T follicular helper cell (primary cell): ENCODE measurements around the gene TCERG1L.
"Not testable (repeated sequence)": the region's sequence is repeated elsewhere in the genome, so short reads cannot be mapped to it uniquely, and the experiment has no call there.

Source experiments
- DNase-seq: peaks from one replicate; pipeline ENCODE4 v3.0.0-alpha.2; 2020; ENCODE audit warnings: low read depth

TCERG1L gene

DNA sequence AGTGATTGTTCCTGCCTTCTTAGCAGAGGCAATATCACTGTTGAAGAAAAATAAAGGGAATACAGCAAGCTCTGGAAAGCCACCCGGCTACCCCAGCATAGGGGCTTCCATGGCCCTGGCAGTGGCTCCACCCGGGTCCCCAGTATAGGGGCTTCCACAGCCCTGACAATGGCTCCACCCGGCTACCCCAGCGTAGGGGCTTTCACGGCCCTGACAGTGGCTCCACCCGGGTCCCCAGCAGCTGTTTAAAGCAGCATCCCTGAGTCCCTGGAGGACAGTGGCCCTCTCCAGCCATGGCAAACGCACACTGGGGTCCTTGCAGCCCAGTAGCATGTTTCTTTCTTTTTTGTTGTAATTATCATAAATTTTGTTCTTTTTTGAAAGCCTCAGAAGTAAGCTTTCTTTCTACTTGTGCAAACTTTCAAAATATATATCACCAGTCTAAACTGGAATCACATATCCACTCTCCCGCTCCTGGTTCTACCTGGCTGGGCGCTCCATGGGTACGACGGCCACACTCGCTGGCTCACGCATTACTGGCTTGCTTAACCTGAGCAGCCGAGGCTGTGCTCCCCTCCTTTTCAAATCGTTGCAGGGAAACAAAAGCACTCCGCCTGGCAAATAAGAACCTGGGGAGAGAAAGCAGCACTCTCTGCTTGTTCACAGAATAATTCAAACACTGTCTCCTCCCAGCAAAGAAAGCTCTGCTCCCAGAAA is 62.1 kb downstream of the TCERG1L start:
- no peak for DNase-seq

DNA sequence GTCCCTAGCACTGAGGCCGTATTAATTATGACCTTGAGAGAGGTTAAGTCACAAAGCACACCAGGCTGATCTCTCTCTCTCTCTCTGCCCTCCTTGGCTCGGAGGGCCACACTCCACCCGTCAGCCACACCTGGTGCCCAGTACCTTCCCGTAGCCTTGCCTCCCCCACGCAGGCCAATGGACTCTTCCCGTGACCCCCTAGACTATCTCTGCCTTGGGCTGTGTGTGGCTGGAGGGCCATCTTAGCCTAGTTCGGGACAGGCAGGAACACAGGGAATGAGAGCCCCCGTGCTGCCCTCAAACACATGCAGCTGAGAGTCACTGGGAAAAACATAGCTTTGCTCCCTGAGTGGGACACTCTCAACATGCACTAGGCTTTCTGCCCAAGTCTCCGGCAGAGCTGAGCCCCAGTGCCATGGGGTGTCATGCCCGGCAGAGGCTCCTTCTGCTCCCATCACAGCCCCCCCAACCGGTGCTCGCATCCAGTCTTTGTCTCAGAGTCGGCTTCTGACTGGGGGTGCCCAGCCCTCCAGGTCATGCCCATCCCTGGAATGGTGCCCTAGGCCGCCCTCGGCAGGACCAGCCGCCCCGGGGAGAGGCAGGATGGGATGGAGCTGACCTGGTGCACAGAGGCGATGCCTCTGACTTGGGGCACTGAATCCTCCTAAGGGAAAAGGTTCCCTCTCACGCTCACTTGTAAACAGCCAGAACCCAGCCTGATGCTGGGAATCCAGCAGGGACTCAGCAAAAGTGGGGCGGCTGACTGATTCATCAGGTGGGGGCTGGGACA is 63.0 kb downstream of the TCERG1L start:
- no peak for DNase-seq

DNA sequence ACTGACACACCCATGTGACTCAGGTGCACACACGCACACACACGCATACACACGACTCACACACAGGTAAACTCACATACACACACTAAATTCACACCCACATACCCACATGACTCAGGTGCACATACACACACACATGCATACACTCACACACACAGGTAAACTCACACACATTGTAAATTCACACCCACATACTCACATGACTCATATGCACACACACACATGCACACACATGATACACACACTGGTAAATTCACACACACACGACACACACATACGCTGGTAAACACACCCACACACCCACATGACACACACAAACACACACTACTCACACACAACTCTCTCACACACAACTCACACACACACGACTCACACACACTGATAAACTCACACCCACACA is 63.6 kb downstream of the TCERG1L start:
- DNase-seq, result no peak

DNA sequence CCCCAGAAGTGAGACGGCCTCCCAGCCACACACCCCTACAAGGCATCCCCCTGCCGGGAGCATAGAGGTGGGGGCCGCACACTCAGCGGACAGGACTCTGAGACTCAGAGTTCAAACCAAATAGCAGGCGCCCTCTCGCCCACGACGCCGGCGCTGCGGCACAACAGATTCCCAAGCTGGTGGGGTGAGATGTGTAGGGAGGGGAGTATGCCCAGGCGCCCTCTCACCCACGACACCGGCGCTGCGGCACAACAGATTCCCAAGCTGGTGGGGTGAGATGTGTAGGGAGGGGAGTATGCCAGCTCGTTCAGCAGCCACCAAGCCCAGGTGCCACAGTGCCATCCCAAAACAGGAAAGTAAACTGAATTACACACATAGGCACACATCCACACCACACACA is 64.7 kb downstream of the TCERG1L start:
- no peak for DNase-seq

DNA sequence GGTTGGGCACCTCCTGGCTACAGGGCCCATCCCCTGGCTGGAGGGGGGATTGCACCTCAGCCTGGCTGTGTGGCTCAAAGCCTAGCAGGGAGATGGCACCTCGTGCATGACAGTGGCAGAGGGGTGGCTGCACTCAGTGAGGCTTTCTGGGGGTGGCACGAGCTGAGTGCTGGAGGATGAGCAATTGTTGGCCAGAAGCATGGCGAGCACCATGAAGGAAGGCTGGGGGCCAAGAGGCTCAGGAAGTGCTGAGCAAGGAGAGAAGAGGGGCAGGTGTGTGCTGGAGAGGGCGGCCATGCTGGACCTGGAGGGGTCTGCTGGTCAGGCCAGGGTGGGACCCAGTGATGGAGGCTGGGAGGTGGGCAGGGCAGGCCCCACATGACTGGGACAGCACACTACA is 65.4 kb downstream of the TCERG1L start:
- DNase-seq, result no peak

DNA sequence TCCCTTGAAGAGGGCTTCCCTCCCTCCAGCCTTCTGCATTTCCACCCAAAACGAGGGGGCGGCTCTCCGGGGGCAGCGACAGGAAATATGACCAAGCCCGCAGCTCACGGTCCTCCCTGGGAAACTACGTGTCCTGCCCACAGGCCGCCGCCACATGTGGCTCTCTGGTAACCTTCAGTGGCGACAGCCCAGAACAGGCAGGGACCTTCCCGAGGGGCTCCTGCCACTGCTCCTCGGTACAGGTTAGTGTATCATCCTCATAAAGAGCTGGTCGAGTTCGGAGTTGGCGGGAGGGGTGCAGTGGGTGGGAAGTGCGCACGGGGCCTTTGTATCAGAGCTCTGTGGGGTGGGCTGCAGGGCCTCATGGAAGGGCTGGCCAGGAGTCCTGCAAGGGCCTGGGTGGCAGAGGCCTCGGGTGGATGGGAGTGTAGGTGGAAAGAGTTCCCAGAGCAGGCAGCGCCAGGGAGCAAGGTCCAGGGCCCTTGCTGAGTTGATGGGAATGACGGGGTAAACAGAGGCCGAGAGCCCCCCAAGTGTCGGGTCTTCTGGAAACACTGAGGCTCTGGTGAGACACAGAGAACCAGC is 66.0 kb downstream of the TCERG1L start:
- no peak for DNase-seq

DNA sequence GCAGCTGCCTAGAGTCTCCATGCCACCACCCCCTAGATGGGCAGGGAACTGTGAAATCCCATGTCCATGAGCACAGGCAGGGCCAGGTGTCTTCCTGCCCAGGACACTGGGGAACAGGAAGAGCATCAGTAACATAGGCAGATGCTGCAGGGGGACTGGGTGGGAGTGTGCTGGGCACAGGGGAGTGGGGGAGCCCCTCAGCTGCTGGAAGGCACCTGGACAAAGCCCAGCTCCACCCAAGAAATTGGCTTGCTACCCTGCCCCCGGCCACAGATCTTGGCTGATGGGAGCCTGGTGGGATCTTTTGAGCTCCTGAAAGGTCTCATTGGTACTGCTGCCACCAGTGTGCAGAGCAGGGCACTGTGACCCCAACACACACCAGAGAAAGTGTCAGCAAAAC is 66.7 kb downstream of the TCERG1L start:
- DNase-seq, result no peak

DNA sequence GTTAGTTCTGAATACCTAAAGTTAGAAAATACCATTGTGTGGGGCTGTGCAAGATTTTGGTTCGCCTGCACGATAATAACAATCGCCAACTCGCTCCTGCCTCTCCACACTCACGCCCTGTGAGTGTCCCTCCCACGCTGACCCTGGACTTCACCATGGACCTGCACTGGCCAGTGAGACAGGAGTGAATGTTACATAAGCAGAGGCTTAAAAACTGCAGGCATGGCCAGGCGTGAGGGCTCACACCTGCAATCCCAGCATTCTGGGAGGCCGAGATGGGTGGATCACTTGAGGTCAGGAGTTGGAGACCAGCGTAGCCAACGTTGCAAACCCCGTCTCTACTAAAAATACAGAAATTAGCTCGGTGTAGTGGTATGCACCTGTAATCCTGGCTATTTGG is 68.4 kb downstream of the TCERG1L start:
- no peak for DNase-seq

DNA sequence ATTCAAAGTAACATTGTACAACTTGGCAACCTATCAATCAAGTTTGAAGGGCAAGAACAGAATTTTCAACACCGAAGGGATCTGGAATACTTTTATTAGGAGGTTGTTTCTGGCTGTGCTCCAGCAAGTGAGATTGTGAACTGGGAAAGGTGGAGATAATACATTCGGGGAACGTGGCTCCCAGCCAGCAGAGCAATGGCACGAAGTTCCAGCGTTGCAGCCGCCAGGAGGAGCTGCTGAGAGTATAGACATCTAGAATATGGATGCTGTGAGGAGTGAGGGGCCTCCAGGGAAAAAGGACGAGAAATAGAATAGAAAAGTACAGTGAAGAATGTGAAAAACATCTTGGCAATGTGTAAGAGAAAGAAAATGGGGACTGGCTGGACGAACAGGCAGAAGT is 69.5 kb downstream of the TCERG1L start:
- DNase-seq, result no peak

DNA sequence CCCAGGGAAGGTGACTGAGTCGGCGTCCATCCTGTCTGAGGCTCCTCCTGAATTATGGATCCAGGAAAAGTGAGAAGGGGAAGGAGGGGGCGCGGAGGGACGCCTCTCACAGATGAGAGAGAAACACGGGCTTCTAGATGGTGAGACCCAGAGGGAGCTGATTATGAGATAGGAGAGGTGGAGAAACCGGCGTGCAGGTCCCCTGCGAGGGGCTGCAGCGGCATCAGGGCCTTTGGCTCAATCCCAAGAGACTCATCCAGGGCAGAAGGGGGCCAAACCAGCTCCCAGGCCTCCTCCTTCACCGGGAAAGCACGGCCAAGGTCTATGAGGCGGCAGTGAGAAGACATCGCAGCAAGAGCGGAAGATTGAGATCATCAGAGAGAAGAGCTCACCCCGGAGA is 70.8 kb downstream of the TCERG1L start:
- no peak for DNase-seq

DNA sequence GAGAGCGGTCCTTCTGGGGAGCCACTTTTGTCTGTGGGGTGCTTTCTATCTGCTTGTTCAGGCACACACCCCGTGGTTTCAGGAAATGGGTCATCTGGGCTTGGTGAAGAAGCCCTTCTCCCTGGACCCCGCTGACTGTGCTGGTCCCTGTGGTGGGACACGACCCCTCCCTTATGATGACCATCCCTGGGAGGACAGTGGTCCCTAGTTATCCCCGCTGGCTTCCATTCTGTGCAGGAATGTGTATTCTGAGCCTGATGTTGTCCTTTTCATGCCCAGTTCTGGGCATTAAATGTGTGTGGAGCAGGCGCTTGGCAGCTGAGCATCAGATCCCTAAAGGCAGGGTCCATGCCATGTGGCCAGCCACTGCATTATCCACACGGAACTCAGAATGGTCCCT is 71.6 kb downstream of the TCERG1L start:
- DNase-seq, result no peak

DNA sequence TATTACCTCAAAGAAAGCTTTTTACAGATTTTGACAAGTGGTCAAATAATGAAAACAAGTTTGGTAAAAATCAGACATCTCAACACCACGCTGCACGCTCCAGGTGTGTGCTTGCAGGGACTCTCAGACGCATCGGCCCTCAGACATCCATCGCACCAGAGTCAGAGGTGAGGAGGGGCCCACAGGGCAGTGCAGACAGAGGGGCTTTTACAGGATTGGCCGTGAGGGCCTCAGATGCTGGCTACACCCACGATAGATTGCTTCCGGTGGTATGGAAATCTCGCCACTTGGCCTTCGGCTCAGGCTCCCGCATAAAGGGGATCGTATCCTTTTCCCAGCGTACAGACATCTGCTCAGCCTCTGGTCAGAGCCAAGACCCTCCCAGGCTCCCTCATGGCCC is 72.1 kb downstream of the TCERG1L start:
- DNase-seq, result no peak

DNA sequence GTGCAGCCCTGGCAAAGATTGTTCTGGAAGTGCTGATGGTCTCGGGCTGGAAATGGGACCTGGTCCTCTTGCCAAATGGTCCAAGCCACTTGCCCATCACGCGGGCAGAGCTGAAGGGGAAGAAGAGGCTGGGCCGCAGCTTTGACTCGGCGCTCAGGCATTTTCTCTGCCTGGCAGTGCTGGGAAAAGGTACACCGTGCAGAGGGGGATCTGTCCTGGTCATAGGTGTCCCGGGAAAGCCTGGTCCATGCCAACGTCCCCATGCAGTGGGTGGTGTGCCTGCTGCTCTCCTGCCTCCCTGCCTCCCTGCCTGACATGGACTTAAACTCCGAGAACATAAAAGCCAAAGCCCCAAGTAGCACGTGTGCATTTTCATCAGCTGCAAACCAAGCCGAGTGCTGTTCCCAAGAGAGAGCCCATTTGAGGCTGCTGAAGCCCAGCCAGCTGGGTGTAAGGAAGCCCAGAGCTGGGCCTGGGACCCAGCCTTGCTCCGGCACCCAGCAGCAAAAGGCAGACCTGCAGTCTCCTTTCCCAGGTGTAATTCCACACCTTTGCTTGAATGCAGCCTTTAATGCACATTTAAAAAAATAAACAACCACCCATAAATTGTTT is 72.7 kb downstream of the TCERG1L start:
- no peak for DNase-seq

DNA sequence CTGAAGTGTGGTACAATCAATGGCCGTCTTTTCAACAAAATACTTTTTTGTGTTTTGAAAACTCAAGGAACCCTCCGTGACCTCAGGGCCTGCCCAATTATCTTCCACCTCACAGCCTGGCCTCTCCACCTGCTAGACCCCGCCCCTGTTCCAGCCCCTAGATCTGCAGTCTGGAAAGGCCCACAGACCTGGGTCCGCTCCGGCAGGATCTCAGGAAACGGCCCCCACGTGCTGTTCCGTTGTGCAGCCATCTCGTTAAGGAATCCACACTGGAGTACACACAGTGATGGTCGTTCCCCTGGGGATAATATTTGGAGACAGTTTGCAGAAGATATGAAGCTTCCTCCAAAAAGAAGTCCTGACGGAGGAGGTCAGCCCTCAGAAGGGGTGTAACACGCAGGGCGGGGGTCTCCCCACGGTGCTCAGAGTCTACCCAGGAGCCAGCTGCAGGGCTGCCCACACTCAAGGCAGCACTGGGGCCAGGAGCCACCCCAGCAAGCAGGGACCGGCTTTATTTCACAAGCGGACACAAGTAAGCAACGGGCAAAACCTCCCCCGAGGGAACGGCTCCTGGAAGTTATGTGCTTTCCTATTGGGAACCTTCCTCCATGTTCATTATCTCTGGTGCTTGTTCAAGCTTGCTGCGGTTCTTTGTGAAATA is 73.4 kb downstream of the TCERG1L start:
- DNase-seq, result no peak

DNA sequence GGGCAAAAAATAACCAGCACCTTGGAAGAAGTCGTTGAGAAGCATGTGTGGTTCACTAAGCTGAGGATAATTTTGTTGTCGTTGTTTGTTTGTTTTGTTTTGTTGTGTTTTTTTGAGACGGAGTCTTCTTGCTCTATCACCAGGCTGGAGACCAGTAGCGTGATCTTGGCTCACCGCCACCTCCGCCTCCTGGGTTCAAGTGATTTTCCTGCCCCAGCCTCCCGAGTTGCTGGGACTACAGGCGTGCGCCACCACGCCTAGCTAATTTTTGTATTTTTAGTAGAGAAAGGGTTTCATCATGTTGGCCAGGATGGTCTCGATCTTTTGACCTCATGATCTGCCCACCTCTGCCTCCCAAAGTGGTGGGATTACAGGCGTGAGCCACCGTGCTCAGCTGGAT is 76.9 kb downstream of the TCERG1L start:
- not testable (repeated sequence) for DNase-seq

DNA sequence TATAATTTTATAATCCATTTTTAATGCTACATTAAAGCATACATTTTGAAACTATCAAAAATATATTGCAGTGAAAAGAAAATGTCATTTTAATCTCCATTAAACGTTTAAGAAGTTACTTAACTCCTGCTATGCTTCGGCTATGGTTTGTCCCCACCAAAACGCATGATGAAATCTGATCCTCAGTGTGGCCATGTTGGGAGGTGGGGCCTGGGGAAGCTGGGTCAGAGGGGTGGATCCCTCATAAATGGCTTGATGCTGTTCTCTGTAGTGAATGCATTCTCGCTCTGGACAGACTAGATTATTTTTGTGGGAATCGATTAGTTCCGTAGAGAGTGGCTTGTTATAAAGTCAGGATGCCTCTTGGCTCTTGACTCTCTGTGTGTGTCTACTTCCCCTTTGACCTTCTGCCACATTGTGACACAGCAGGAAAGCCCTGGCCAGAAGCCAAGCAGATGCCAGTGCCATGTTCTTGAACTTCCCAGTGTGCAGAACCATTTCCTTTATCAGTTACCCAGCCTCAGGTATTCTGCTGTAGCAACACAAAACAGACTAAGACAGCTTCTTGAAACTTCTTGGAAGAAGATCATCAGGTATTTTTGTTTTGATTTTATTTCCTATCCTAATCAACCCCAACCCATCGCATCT is 77.8 kb downstream of the TCERG1L start:
- DNase-seq, result no peak

DNA sequence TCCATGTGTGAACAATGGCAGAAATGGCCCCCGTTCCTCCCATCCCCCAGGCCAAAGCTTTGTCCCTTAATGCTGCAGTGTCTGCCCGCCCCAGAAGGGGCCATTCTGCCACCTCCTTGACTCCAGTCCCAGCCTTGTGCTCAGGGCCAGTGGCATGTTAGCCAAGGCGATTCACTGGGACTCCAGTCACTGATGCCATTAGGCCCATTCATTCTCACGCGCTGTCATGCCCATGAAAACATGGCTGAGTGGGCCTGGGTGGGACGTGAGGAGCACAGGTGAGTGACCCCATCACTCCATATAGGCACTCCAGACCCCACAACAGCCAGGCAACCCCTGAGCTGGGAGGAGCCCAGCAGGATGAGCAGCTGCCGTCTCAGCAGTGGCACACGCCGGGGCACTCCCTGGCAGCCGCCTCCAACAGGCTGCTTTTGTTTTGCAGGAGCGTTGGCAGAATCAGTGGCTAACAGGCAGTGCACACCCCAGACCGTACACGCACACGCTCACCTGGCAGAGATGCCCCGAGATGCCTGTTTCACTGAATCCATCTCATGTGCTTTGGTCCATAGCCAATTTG is 79.5 kb downstream of the TCERG1L start:
- DNase-seq, result no peak

DNA sequence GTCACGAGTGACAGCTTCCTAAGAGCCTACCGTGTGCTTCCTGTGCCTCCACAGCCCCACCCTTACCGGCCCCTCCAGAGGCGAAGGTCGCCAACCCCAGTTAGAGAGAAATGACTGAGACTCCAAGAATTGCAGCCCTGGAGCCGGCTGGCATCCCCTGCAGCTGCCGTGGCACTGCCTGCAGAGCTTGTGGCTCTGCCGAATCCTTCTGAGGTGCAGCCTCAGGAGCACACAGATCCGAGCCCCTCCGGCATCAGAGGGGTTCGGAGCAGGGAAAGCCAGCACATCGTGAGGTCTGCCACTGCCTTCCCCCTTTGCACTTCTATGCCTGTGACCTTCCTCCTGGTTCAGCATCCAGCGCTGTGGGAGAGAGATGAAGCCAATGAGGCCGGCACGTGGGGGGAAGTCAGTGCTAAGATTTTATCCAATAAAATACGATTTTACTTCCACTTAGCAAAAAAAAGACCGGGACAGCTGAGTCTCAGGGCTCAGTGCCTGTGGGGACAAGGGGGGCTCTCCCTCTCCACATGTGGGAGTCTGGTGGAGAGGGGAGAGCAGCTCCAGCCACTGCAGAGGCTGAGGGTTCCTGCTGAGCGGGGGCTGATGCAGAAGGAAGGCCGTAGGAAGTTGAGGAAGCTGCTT is 80.1 kb downstream of the TCERG1L start:
- no peak for DNase-seq

DNA sequence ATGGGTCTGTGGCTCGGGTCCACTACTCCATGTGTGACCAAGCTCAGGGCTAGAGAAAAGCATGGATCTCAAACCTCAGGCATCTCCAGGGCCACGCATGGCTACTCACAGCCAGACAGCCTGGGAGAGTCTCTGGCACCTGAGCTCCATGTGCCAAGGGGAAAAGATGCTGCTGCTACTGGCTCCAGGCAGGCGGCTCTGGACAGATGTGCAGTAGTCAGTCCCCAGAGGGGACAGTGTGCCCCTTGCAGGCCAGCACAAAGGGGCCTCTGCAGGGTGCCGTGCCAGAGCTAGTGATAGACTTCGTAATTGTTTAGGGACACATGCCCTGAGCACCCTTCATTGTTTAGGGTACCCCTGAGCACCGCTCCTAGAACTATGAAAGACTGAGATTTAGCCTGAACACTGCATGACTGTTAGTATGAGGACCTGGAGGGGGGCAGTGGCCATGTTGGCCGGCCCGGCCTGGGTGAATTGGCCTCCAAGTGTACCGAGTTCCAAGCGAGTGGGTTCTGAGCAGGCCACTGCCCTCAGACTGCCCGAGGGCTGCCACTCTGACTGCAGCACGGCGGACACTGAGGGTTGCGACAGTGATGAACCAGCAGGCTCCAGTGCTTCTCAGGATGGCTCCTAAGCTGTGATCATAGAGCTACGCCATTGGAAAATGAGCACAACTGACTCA is 80.7 kb downstream of the TCERG1L start:
- no peak for DNase-seq

DNA sequence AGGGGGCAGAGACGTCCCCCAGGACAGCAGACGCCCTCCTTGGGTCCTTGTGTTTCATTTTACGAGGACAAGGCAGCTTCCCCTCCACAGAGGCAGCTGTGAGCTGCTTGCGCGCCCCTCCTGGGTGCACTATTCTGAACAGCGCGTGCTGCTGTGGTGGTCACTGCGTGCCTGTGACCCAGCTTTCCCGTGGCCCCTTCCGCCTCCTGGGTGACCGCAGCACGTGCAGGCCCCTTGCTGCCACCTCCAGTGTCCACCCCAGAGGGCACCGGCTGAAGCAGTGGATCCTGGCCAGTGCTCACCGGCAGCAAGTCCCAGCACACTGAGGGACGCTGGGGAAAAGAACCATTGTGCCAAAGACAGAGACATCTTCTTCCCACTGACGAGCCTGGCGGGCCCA is 81.4 kb downstream of the TCERG1L start:
- no peak for DNase-seq
